NCI-H748 (cell line): ENCODE results near the gene CCDC175.

Experiments
- DNase-seq: peaks from one replicate; lab custom pipeline; 2025; ENCODE audit not compliant: unreplicated experiment; lab: John Stamatoyannopoulos, UW

CCDC175 gene

DNA sequence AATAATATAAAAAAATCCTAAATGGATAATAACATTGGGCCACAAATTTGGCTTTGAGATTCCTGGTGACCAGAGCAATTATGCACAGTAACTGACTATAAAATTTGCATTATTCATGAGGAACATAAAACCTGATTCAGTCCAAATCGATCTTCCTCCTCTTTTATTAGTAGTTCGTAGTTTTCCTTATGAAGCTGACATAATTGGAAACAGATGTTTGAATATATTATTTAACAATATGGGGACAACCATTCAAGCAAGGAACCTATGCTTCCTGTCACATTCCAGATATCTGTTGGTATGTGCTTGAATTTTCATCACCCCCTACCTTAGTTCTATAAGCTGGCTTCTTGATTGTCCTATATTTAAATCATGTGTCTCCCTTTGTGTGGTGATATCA is 34.9 kb downstream of the CCDC175 start:
- no peak for DNase-seq

DNA sequence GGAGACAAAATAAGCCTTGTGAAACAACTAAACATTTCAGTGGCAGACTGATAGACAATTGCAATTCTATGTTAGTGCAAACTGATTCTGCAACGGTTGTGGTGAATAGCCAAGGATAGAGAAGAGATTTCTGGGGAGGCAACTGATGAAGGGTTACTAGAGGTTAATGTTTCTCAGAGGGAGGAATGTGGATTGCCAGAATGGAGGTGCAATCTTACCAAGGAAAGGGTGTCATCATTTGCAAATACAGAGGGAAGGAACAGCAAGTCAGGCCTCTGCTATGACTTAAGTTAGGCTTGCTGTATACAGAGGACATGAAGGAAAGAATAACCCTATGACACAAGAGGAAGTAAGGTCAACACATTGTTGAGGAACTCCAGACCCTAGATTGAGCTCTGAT is 35.8 kb downstream of the CCDC175 start:
- no peak for DNase-seq

DNA sequence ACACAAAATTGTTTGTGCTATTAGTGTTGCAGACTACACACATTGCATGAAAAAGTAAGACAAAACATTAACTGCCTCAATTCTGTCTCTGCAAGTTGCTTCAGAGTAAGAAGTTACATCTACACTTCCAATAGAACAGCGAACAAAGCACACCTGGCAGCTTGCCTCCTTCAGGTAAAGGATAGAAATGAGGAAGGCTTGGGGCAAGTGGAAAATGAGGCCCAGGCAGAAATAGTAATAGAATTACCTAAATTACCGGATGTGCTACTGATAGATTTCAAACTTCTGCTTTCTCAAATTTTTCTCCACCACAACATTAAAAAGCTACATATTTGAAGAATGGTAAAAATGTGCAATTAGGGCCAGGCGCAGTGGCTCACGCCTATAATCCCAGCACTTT is 37.7 kb downstream of the CCDC175 start:
- no peak for DNase-seq

DNA sequence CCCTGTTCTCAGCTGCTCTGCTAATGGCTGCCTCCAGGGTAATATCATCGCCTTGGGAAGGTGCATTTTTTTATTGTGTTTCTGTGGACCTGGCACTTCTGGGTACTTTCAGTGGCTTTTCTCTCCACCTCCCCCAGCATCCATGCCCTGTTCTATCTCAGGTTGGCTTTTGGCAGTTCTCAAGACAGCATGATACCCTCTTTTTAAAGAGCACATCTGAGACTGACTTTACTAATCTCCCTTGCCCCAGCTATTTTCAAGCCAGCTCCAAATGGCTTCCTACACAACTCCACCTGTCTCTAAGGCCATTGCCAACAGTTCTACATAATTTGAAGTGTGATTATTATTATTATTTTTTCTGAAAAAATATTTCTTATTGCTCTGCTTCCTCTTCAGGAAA is 39.1 kb downstream of the CCDC175 start:
- no peak for DNase-seq

DNA sequence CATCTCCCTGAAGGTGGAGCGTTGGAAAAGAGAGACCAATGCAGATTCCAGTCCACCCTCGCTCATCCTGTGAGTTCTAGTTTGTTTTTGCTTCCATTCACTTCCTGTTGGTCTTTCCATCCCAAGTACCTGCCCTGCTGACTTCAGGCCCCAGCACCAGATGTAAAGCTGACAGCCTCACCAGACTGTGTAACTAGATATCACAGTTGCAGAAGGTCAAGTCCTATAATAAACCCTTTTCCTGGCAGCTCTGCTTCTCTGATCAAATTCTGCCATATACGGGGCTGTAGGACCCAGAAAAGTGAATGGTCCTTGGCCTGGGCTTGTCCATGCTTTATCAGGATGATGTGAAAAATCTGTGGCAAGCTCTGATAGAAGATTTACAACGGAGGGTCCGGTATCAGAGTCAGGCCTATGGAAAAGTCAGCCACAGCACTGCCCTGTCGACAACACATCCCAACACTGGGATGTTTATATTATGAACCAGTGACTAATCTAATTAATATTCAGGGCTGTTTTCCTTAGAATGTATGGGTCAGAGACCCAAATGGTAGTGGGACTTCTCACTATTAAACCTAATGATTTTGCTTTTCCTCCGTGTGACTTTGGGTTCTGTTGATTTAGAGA is 42.1 kb downstream of the CCDC175 start:
- DNase-seq, result no peak

DNA sequence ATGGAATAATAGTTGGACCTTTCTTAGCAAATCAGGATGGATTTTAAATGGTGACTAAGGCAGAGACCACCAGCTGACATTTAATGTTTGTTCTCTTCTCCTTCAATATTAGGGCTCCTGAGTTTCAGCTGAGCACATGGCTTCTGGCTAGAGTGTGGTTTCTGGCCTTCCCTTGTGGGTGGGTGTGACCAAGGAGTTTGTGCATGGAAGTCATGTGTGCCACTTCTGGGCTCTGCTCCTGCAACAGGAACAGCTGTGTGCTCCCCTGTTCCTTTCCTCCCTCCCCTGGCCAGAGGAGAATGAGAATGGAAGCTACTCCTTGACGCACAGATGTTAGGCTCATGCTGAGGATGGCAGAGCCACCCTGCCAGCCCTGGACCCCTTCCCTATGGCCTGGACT is 44.2 kb downstream of the CCDC175 start:
- no peak for DNase-seq

DNA sequence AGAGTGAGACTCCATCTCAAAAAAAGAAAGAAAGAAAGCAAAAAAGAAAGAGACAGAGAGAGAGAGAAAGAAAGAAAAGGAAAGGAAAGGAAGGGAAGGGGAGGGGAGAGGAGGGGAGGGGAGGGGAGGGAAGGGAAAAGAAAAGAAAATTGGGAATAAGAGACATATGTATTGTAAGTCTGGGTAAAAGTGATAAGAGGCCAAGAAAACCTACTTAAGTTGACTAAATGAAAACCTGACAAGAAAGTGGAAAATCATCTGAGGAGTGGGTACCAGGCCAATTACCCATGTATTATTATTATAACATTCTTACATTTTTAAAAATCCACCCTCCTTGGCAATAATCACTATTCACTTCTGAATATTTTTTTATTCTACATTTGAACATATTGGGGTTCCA is 46.3 kb downstream of the CCDC175 start:
- no peak for DNase-seq

DNA sequence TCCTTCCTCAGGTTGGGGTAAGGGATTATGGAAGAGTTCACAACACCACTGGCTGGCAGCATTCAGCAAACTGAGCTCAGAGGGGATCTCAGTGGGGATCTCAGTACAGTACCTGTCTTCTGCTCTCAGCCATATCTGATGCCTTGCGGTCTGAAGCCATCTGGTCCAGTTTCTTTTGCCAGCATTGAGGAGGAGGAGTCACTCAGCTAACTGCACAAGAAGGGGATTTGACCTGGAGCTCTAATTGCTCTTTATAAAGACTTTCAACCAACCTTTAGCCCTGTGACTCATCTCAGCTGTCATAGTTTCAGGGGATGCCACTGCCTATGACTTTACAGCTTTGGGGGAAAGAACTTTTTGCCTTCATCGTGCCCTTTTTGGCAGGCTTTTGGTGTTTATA is 47.4 kb downstream of the CCDC175 start:
- no peak for DNase-seq

DNA sequence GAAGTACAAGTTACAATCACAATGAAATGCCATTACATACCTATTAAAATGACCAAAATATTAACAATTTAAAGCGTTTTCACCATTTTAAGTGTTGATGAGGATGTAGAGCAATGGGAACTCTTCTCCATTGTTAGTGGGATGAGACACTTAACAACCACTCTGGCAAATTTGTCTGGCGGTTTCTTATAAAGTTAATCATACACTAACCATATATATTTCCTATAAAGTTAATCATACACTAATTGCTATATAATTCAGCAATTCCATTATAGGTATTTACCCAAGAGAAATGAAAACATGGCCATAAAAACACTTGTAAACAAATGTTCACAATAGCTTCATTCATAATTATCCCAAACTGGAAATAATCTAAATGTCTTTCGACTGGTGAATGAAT is 56.4 kb downstream of the CCDC175 start:
- DNase-seq, result no peak

DNA sequence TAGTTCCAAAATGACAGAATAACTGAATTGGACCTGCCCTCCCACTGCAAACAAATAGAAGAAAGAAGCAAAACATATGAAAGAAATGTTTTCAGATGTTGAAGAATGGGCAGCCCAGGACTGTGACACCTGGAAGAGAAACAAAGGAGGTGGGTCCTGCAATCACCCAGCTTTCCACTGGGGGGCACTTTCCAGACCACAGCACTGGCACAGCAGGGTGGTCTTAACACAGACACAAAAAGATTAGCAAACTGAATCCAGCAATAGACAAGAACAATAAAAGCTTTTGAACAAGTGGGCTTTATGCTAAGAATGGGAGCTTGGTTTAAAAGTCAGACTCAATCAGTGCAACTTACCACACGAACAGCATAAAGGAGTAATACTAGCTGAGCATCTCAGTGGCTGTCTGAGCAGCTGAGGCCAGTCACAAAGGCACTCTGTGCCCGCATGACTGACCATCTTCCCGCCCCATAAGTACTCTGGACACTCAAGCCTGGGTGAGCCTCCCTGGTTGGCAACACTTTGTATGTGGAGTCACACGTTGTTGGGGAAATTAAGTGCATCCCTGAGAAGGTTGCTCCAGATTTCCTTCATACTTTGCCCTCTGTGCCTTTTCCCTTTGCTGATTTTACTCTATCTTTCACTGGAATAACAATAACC is 64.6 kb downstream of the CCDC175 start:
- peak; percentile 67 for DNase-seq

DNA sequence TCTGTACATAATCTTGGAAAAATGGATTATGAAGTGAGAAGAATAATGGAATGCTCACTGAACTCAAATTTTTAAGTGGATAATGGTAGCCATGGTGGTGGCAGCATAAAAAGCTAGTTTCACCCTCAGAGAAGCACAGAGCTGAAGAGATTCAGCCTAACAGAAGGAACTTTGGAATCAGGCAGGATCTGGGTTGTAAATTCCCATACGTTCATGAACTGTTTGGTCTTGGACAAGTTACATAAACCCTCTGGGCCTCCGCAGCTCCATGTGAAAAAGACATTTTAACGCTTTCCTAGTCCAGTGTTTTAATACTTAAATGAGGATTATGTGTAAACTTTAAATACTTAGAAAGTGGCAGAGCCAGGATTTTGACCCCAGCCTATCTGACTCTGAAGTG is 65.6 kb downstream of the CCDC175 start:
- no peak for DNase-seq

DNA sequence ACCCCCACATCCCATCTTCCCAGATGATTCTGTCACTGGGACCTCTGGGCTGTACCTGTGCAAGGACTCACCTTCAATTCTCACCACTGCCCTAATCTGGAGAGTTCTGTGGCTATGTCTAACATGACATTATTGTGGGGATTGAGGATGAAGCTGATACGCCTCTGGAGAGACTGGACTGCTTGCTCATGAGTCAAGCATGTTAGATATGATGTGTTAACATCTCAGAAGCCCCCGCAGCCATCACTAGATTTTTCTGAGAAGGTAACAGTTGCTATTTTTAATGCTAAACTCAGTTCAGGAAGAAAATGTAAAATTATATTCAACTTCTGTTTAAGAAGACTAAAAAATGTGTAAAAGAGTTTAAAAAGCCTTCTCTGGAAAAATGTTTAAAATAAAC is 66.6 kb downstream of the CCDC175 start:
- DNase-seq, result no peak

DNA sequence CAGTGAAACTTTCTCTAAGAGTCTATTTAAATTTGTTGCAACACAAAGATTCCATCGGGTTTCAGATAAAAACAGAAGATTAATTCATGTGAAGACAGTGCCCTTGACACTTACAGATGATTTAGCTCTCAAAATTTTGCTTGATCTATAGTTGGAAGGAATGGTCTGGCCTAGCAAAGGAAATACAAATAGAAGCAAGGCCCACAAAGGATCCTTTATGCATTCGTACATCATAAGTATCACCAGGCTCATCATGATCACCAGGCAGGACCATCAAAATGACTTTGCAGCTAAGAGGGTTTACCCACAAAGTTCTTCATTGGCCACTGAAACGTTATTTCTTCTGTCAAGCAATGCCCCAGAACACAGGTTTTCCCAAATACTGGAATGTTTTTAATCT is 67.5 kb downstream of the CCDC175 start:
- no peak for DNase-seq

DNA sequence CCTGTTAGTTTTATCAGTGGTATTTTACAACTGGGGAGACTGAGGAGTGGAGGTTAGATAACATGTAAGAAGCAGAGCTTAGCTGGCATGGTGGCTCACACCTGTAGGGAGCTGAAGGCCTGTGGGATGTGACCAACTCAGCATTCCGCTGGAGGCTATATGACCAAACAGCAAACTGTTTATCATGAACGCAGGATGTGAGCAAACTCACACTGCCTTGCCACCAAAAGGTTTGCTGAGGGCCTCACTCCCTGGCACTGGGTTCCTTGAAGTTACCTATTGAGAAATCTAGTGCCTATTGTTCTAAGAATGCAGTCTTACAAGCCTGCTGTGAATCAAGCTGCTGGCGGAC is 68.9 kb downstream of the CCDC175 start:
- DNase-seq, result no peak

DNA sequence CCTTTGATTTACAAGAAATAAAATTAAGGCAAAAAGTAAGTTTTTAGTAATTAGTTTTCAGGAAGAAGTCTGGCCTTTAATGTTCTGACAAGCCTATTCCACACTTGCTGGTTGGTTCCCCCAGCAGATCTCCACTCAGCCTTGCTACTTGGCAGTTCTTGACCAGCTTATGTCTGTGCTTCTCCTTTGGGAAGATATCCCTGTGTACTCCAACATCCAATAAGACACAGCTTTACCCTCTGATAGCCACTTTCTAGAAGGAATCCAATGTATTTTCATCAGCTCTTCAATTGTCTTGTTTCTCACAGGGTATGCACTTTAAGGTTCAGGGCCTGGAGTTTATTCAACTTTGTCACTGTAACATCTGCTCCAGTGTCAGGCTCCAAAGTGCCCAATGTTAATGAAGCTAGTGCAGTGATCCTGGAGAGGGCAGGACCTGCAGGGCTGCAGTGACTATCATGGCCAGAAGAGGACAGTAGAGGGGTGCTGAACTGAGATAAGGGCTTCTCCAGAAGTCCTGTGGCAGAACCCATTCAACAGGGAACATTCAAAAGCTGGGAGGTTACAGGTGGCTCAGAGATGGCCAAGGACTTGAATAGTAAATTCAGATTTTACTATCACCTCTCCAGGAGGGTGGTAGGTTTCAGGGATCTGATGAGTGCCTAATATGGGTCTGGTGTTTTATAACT is 69.4 kb downstream of the CCDC175 start:
- DNase-seq, result peak; percentile 74

DNA sequence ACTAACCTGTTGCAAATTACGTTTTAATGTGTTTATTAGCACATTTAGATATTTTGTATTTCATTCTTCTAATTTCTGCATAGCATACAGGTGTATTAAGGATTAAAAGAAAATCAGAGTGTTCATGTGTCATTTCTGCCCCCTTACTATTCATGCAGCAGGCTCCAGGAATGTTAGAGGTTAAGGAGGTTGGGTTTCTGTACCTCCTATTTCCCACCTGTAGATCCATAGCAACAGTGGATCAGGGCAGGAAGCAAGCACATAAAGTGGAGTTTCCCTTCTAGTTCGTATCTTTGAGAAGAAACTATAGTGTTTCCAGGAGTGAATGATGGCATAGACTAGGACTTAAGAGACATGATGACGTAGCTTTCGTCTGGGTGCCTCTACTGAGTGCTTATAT is 73.4 kb downstream of the CCDC175 start:
- DNase-seq, result no peak

DNA sequence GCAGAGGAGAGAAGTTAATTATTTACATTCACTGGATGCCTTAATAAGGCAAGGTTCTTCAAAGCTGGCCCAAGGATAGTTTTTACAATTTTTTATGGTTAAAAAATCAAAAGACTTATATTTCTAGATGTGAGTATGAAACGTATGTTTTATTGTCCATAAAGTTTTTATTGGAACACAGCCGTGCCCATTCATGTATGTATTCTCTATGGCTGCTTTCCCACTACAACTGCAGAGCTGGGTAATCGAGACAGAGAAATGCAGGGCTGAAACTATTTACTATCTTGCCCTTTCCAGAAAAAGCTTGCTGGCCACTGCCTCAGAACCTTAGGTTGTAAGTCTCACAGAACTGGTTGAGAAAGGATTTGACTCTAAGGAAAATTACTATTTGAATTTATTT is 75.9 kb downstream of the CCDC175 start:
- no peak for DNase-seq

DNA sequence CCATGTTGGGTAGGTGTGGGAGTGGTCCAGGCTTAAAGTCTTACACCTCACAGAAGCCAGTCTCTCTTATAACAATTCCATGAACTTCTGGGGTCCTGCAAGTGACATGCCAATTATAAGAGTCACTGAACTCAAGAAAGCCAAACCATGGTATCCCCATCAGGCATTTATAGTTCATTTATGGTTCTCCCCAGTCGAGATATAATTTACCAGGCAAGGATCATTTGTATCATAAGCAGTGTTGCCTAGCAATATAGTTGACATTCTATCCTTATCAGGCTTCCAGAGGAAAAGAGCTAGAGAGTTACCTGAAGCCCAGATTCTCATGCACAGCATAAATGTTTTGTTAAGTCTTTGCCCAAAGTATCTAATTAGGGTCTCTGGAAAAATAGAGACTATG is 84.2 kb downstream of the CCDC175 start:
- DNase-seq, result no peak

DNA sequence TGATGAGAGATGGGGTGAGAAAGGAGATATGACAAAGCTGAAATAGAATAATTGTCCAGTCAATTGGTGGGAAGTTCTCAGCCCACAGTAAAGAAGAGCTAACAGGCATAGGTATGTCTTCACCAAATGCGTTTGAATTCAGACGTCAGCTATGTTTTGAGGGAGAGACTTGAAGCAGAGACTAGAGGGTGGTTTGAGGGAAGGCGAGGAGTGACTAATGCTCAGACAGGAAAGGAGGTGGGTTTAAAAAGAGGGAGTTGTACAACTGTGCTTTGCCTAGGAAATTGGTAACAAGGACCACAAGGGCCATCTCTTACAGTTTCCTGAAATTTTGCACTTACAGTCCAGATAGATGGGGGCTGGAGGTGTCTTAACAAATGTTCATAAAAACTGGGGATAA is 85.9 kb downstream of the CCDC175 start:
- no peak for DNase-seq

DNA sequence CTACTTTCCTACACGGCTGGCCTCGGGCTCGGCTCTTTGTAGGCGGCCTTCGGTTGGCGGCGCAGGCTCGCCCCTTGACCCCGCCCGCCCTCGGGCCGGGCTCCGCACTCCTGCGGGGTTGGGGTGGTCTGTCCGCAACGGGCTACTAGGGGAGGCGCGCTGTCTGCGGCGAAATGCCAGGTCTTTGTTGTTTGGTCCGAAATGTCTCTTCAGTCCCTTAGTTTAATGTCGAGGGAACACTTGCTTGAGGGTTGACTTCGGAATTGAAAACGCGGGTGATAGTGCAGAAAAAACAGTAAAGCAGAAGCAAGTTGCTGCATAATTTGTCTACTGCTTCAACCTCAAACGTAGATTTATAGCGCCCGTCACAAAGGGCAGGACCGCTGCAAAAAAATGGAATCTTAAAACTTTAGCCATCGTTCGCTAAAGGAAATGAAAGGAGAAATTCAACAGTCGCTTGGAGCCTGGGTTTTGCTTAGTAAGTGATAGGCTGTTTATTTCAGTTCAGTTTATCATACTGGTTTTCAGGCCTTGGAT is 91.9 kb downstream of the CCDC175 start:
- DNase-seq, result no peak

DNA sequence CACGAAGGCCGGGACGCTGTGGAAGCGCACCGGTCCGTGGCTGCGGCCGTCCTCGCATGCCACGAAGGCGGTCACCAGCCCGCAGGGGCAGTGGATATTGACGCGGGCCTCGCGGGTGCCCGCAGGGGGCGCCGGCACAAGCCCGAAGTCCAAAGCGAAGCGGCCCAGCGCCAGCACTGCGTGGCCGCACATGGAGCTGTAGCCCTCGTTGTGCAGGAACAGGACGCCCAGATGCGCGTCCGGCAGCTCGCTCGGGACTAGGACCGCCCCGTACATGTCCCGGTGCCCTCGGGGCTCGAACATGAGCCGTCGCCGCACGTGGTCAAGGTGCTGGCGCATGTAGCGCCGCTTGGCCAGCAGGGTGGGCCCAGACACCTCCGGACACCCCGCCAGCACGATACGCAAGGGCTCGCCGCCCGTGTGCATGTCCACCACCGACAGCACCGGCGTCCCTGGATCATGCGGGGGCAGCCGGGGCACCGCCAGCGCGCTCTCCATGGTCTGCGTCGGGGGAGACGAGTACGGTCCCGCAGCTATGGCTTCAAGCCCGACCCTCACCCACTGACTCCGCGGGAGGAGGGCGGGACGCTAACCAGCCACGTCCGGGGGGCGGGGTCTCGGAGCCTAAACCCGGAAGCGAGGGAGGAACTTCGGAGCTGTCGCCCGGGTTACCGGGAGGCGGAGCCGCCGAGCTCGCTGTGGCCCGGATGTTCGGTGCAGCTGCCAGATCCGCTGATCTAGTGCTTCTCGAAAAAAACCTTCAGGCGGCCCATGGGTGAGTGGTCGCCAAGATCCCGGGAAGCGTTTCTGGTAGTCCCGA is 92.6 kb downstream of the CCDC175 start, which contains the start of the genes JKAMP and L3HYPDH:
JKAMP (plus strand) TSS at position 699 of the 820 bp plus-strand sequence; CDS start at position 772, 73 bp downstream.
L3HYPDH (minus strand) TSS at position 590 of the 820 bp plus-strand sequence; CDS start at position 498, 92 bp downstream.
- peak; percentile 98 for DNase-seq
